Measurements from ENCODE around the gene DNMT1.

DNMT1 gene

GRCh38 chr19:10145031-10145430 lies 49.7 kb downstream of the DNMT1 start:
- H3K9me3 ChIP-seq (ENCODE audit: control insufficient read depth, low read length): no peaks in the 10 kb centered on the region
- peaks cover 51% of the 10 kb centered on the region for H3K36me3 ChIP-seq (ENCODE audit: control insufficient read depth, insufficient read depth, low read length)
- DNase-seq: no peak
- peak overlapping the region; percentile 35 for H3K27ac ChIP-seq (ENCODE audit: insufficient read depth, low read length, poor library complexity, severe bottlenecking)
- peaks cover 41% of the 10 kb centered on the region for H3K4me1 ChIP-seq (ENCODE audit: control insufficient read depth, insufficient read depth, low read length, poor library complexity, severe bottlenecking)
- H3K4me3 ChIP-seq (ENCODE audit: insufficient read depth, low read depth, low read length, poor library complexity, severe bottlenecking): no peak overlapping the region
- H3K27me3 ChIP-seq (replicated peaks; ENCODE audit: control insufficient read depth, insufficient read depth, low read length, poor library complexity, severe bottlenecking): no peaks in the 10 kb centered on the region

GRCh38 chr19:10144361-10144760 lies 50.4 kb downstream of the DNMT1 start:
- H3K27ac ChIP-seq (ENCODE audit: insufficient read depth, low read length, poor library complexity, severe bottlenecking): peak overlapping the region; percentile 82
- H3K27me3 ChIP-seq (replicated peaks; ENCODE audit: control insufficient read depth, insufficient read depth, low read length, poor library complexity, severe bottlenecking): no peaks in the 10 kb centered on the region
- DNase-seq: no peak
- no peak overlapping the region for H3K4me3 ChIP-seq (ENCODE audit: insufficient read depth, low read depth, low read length, poor library complexity, severe bottlenecking)
- H3K36me3 ChIP-seq (ENCODE audit: control insufficient read depth, insufficient read depth, low read length): peaks cover 51% of the 10 kb centered on the region
- no peaks in the 10 kb centered on the region for H3K9me3 ChIP-seq (ENCODE audit: control insufficient read depth, low read length)
- peaks cover 41% of the 10 kb centered on the region for H3K4me1 ChIP-seq (ENCODE audit: control insufficient read depth, insufficient read depth, low read length, poor library complexity, severe bottlenecking)

- Histone ChIP-seq H3K27me3 (replicated peaks; ENCODE audit: control insufficient read depth, insufficient read depth, low read length, poor library complexity, severe bottlenecking) (no peaks in the 10 kb centered on the region), H3K9me3 (ENCODE audit: control insufficient read depth, low read length) (no peaks in the 10 kb centered on the region), H3K4me3 (ENCODE audit: insufficient read depth, low read depth, low read length, poor library complexity, severe bottlenecking) (no peak overlapping the region), H3K4me1 (ENCODE audit: control insufficient read depth, insufficient read depth, low read length, poor library complexity, severe bottlenecking) (peaks cover 41% of the 10 kb centered on the region), H3K36me3 (ENCODE audit: control insufficient read depth, insufficient read depth, low read length) (peaks cover 55% of the 10 kb centered on the region), H3K27ac (ENCODE audit: insufficient read depth, low read length, poor library complexity, severe bottlenecking) (peak overlapping the region; percentile 82)
- DNase-seq: no peak
Observed at GRCh38 chr19:10143681-10144080, 51.1 kb downstream of the DNMT1 start.

- Histone ChIP-seq H3K4me3 (ENCODE audit: insufficient read depth, low read depth, low read length, poor library complexity, severe bottlenecking) (peak overlapping the region; percentile 41), H3K9me3 (ENCODE audit: control insufficient read depth, low read length) (no peaks in the 10 kb centered on the region), H3K27ac (ENCODE audit: insufficient read depth, low read length, poor library complexity, severe bottlenecking) (peak overlapping the region; percentile 82), H3K36me3 (ENCODE audit: control insufficient read depth, insufficient read depth, low read length) (peaks cover 60% of the 10 kb centered on the region), H3K27me3 (replicated peaks; ENCODE audit: control insufficient read depth, insufficient read depth, low read length, poor library complexity, severe bottlenecking) (no peaks in the 10 kb centered on the region), H3K4me1 (ENCODE audit: control insufficient read depth, insufficient read depth, low read length, poor library complexity, severe bottlenecking) (peaks cover 41% of the 10 kb centered on the region)
- peak; percentile 23 to 45 (median 36) for DNase-seq
Observed at GRCh38 chr19:10142701-10143375, 51.9 kb downstream of the DNMT1 start.

GRCh38 chr19:10141973-10142372 lies 52.8 kb downstream of the DNMT1 start:
- Histone ChIP-seq H3K36me3 (ENCODE audit: control insufficient read depth, insufficient read depth, low read length) (peaks cover 68% of the 10 kb centered on the region), H3K4me1 (ENCODE audit: control insufficient read depth, insufficient read depth, low read length, poor library complexity, severe bottlenecking) (peaks cover 43% of the 10 kb centered on the region), H3K4me3 (ENCODE audit: insufficient read depth, low read depth, low read length, poor library complexity, severe bottlenecking) (peak overlapping the region; percentile 41), H3K27ac (ENCODE audit: insufficient read depth, low read length, poor library complexity, severe bottlenecking) (peak overlapping the region; percentile 82), H3K27me3 (replicated peaks; ENCODE audit: control insufficient read depth, insufficient read depth, low read length, poor library complexity, severe bottlenecking) (no peaks in the 10 kb centered on the region), H3K9me3 (ENCODE audit: control insufficient read depth, low read length) (no peaks in the 10 kb centered on the region)
- DNase-seq: no peak

- Histone ChIP-seq H3K27me3 (replicated peaks; ENCODE audit: control insufficient read depth, insufficient read depth, low read length, poor library complexity, severe bottlenecking) (no peaks in the 10 kb centered on the region), H3K27ac (ENCODE audit: insufficient read depth, low read length, poor library complexity, severe bottlenecking) (peak overlapping the region; percentile 82), H3K9me3 (ENCODE audit: control insufficient read depth, low read length) (no peaks in the 10 kb centered on the region), H3K4me1 (ENCODE audit: control insufficient read depth, insufficient read depth, low read length, poor library complexity, severe bottlenecking) (peaks cover 44% of the 10 kb centered on the region), H3K36me3 (ENCODE audit: control insufficient read depth, insufficient read depth, low read length) (peaks cover 67% of the 10 kb centered on the region), H3K4me3 (ENCODE audit: insufficient read depth, low read depth, low read length, poor library complexity, severe bottlenecking) (no peak overlapping the region)
- DNase-seq: no peak
Observed at GRCh38 chr19:10141479-10141878, 53.3 kb downstream of the DNMT1 start.

- Histone ChIP-seq H3K36me3 (ENCODE audit: control insufficient read depth, insufficient read depth, low read length) (peaks cover 66% of the 10 kb centered on the region), H3K4me1 (ENCODE audit: control insufficient read depth, insufficient read depth, low read length, poor library complexity, severe bottlenecking) (peaks cover 42% of the 10 kb centered on the region), H3K4me3 (ENCODE audit: insufficient read depth, low read depth, low read length, poor library complexity, severe bottlenecking) (no peak overlapping the region), H3K9me3 (ENCODE audit: control insufficient read depth, low read length) (no peaks in the 10 kb centered on the region), H3K27ac (ENCODE audit: insufficient read depth, low read length, poor library complexity, severe bottlenecking) (no peak overlapping the region), H3K27me3 (replicated peaks; ENCODE audit: control insufficient read depth, insufficient read depth, low read length, poor library complexity, severe bottlenecking) (no peaks in the 10 kb centered on the region)
- DNase-seq: no peak
Observed at GRCh38 chr19:10139952-10140351, 54.8 kb downstream of the DNMT1 start.

- no peaks in the 10 kb centered on the region for H3K9me3 ChIP-seq (ENCODE audit: control insufficient read depth, low read length)
- H3K4me3 ChIP-seq (ENCODE audit: insufficient read depth, low read depth, low read length, poor library complexity, severe bottlenecking): no peak overlapping the region
- H3K27me3 ChIP-seq (replicated peaks; ENCODE audit: control insufficient read depth, insufficient read depth, low read length, poor library complexity, severe bottlenecking): no peaks in the 10 kb centered on the region
- DNase-seq: no peak
- peaks cover 34% of the 10 kb centered on the region for H3K4me1 ChIP-seq (ENCODE audit: control insufficient read depth, insufficient read depth, low read length, poor library complexity, severe bottlenecking)
- peaks cover 69% of the 10 kb centered on the region for H3K36me3 ChIP-seq (ENCODE audit: control insufficient read depth, insufficient read depth, low read length)
- H3K27ac ChIP-seq (ENCODE audit: insufficient read depth, low read length, poor library complexity, severe bottlenecking): no peak overlapping the region
Observed at GRCh38 chr19:10138879-10139795, 55.6 kb downstream of the DNMT1 start.

- Histone ChIP-seq H3K27me3 (replicated peaks; ENCODE audit: control insufficient read depth, insufficient read depth, low read length, poor library complexity, severe bottlenecking) (no peaks in the 10 kb centered on the region), H3K27ac (ENCODE audit: insufficient read depth, low read length, poor library complexity, severe bottlenecking) (no peak overlapping the region), H3K4me1 (ENCODE audit: control insufficient read depth, insufficient read depth, low read length, poor library complexity, severe bottlenecking) (peaks cover 23% of the 10 kb centered on the region), H3K4me3 (ENCODE audit: insufficient read depth, low read depth, low read length, poor library complexity, severe bottlenecking) (no peak overlapping the region), H3K9me3 (ENCODE audit: control insufficient read depth, low read length) (no peaks in the 10 kb centered on the region), H3K36me3 (ENCODE audit: control insufficient read depth, insufficient read depth, low read length) (peaks cover 80% of the 10 kb centered on the region)
- DNase-seq: no peak
Observed at GRCh38 chr19:10137751-10138682, 56.7 kb downstream of the DNMT1 start.
